HCT116 (cell line): ENCODE measurements around the gene NKIRAS2. TPM values are rescaled to one million over a fixed set of nuclear protein-coding genes. Genes with fewer than 3 reads are reported as not detected.

ENCODE experiments used
- ATAC-seq: fragments of 200-7000 bp; cut with Tn5 transposase; 2 replicates; pipeline ENCODE4 v1.9.1; 2020; ENCODE audit warnings: mild to moderate bottlenecking, moderate library complexity
- BruUV-seq: library from RNA; stranded (reverse); fragments of 400-500 nt; replicated peaks from 2 replicates; lab custom pipeline; 2021; lab: Mats Ljungman, UMichigan
- CTCF ChIA-PET: fragments of 300-600 bp; sonication (Branson Sonifier 250); formaldehyde crosslinking; loops from one replicate; lab custom pipeline; 2021; ENCODE audit warnings: antibody characterized with exemption; lab: Charles Lee
- POLR2A ChIA-PET: fragments of 300-600, 350-600 bp; sonication (Branson Sonifier 250); formaldehyde crosslinking; loops from one replicate; lab custom pipeline; 2021; ENCODE audit warnings: antibody characterized with exemption; lab: Charles Lee
- RAD21 ChIA-PET, 2 experiments: fragments of 300-600 bp; sonication (Branson Sonifier 250); formaldehyde crosslinking; loops; one replicate each; lab custom pipeline; 2023; ENCODE audit warnings: low total read pairs in 2 of 2; ENCODE audit not compliant: uncharacterized antibody in 2 of 2, unreplicated experiment in 2 of 2, low non-redundant PET in 1 of 2; lab: Charles Lee
- DNase-seq: peaks from one replicate; pipeline ENCODE4 v3.0.0-alpha.2; 2010; ENCODE audit warnings: low read depth, low spot score
- H2AFZ ChIP-seq: fragments of 200-600 bp; shearing (Covaris generic), sonication (generic); 2 replicates; pipeline ENCODE4 v1.6.1; 2017; ENCODE audit warnings: low read depth, mixed run types, mixed read lengths, antibody characterized with exemption, low read length; ENCODE audit not compliant: poor library complexity, severe bottlenecking
- H3K27ac ChIP-seq: 2 replicates; pipeline ENCODE4 v1.5.1; 2012; ENCODE audit warnings: low read depth, low read length
- H3K27me3 ChIP-seq: fragments of 200-600 bp; sonication (generic); 2 replicates; pipeline ENCODE4 v1.6.1; 2016; ENCODE audit warnings: mixed run types, low read length, mixed read lengths; ENCODE audit not compliant: insufficient read depth
- H3K36me3 ChIP-seq, 2 experiments: fragments of 200-500 bp in 1 of 2; fragments of 200-600 bp in 1 of 2; sonication (Bioruptor generic) in 1 of 2; sonication (generic) in 1 of 2; 2 replicates each; pipeline versions ENCODE4 v1.5.1 to v1.6.1; 2014 to 2016; ENCODE audit warnings: low read length in 2 of 2, inconsistent platforms in 1 of 2, mixed read lengths in 1 of 2, mixed run types in 1 of 2; ENCODE audit not compliant: insufficient read depth in 2 of 2, control insufficient read depth in 1 of 2
- H3K4me1 ChIP-seq, 2 experiments: fragments of 200-600 bp in 1 of 2; sonication (generic) in 1 of 2; 2 replicates each; pipeline versions ENCODE4 v1.5.1 to v1.6.1; 2012 to 2017; ENCODE audit warnings: low read length in 2 of 2, inconsistent platforms in 1 of 2, mild to moderate bottlenecking in 1 of 2, mixed read lengths in 1 of 2, mixed run types in 1 of 2, moderate library complexity in 1 of 2; ENCODE audit not compliant: insufficient read depth in 2 of 2, control insufficient read depth in 1 of 2
- H3K4me2 ChIP-seq: fragments of 200-600 bp; sonication (generic); 2 replicates; pipeline ENCODE4 v1.6.1; 2017; ENCODE audit warnings: mixed run types, low read length, mixed read lengths
- H3K4me3 ChIP-seq, 2 experiments: fragments of 200-600 bp in 1 of 2; sonication (generic) in 1 of 2; replicated peaks in 1 of 2; 2 replicates each; pipeline ENCODE4 v1.5.1; 2011 to 2016; ENCODE audit warnings: low read length in 2 of 2, control low read depth in 1 of 2, low read depth in 1 of 2, mild to moderate bottlenecking in 1 of 2, mixed read lengths in 1 of 2, mixed run types in 1 of 2
- H3K79me2 ChIP-seq: fragments of 200-600 bp; sonication (generic); 2 replicates; pipeline ENCODE4 v1.6.1; 2017; ENCODE audit warnings: mild to moderate bottlenecking, mixed run types, low read length, moderate library complexity, mixed read lengths; ENCODE audit not compliant: insufficient read depth
- H3K9ac ChIP-seq: fragments of 200-600 bp; sonication (generic); 2 replicates; pipeline ENCODE4 v1.6.1; 2016; ENCODE audit warnings: low read length, mixed read lengths
- H3K9me2 ChIP-seq: fragments of 200-600 bp; sonication (generic), shearing (Covaris generic); 2 replicates; pipeline ENCODE4 v1.6.1; 2017; ENCODE audit warnings: mixed run types, mild to moderate bottlenecking, moderate library complexity; ENCODE audit not compliant: insufficient read depth
- H3K9me3 ChIP-seq, 2 experiments: fragments of 200-500 bp in 1 of 2; fragments of 200-600 bp in 1 of 2; sonication (Bioruptor generic) in 1 of 2; sonication (generic) in 1 of 2; 2 replicates each; pipeline ENCODE4 v1.6.1; 2014 to 2017; ENCODE audit warnings: low read length in 2 of 2, mixed read lengths in 2 of 2, inconsistent platforms in 1 of 2, low read depth in 1 of 2, mild to moderate bottlenecking in 1 of 2, mixed run types in 1 of 2, moderate library complexity in 1 of 2; ENCODE audit not compliant: control insufficient read depth in 1 of 2, insufficient read depth in 1 of 2
- H4K20me1 ChIP-seq: fragments of 200-600 bp; sonication (generic), shearing (Covaris generic); 2 replicates; pipeline ENCODE4 v1.6.1; 2017; ENCODE audit warnings: mixed run types, mild to moderate bottlenecking, moderate library complexity; ENCODE audit not compliant: insufficient read depth
- CTCF ChIP-seq, 3 experiments: fragments of 200-600 bp in 1 of 3; sonication (generic) in 1 of 3; IDR thresholded peaks in 2 of 3; conservative IDR thresholded peaks in 1 of 3; 2 replicates each; pipeline ENCODE4 v1.5.1; 2012 to 2017; ENCODE audit warnings: low read depth in 2 of 3, low read length in 2 of 3, antibody characterized with exemption in 1 of 3, borderline replicate concordance in 1 of 3, control low read depth in 1 of 3, mild to moderate bottlenecking in 1 of 3, mixed read lengths in 1 of 3, mixed run types in 1 of 3, moderate library complexity in 1 of 3; ENCODE audit not compliant: insufficient read depth in 1 of 3
- EGR1 ChIP-seq: IDR thresholded peaks from 2 replicates; pipeline ENCODE4 v1.6.1; 2012; ENCODE audit warnings: low read depth
- EZH2 ChIP-seq: fragments of 200-600 bp; sonication (generic); IDR thresholded peaks from 2 replicates; pipeline ENCODE4 v1.6.1; 2017; ENCODE audit warnings: antibody characterized with exemption, mixed run types
- POLR2AphosphoS5 ChIP-seq: IDR thresholded peaks from 2 replicates; pipeline ENCODE4 v1.6.1; 2011; ENCODE audit warnings: mild to moderate bottlenecking, low read depth, low read length, moderate library complexity
- SIN3A ChIP-seq: IDR thresholded peaks from 2 replicates; pipeline ENCODE4 v1.6.1; 2012; ENCODE audit warnings: low read depth
- SP1 ChIP-seq: IDR thresholded peaks from 2 replicates; pipeline ENCODE4 v1.6.1; 2012; ENCODE audit warnings: low read depth
- intact Hi-C: fragments of 100-400 bp; cut with micrococcal nuclease; formaldehyde crosslinking; loops from 2 replicates; pipeline ENCODE4 v1.10.0; 2022
- total RNA-seq: library from RNA; stranded (reverse); gene quantifications from one replicate; pipeline ENCODE4 v1.2.1, GENCODE V29; 2021; ENCODE audit not compliant: unreplicated experiment

NKIRAS2 gene
- total RNA-seq, 1 experiment from 2014 or later, result 26.4 TPM

DNA sequence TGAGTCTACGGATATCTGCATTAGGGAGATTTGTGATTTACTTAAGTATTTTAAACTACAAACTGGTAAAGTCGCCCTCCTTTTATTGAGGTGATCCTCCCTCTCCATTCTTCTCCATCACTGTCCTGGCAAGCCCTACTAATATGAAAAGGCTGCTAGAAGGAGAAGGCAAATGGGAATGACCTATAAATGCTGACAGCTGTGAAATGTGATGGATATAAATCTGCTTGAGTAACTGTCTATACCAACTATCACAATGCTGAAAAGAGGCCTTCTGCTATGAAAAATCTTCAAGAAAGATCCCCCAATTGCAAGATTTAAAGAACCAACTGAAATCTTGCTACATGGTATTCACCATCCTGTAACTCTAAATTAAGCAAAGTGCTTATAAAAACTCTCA, 18.2 kb upstream of the NKIRAS2 start:
- POLR2A ChIA-PET, result interaction anchor here (1.3 kb wide), 1 partner anchor 18 kb away, joined by 3 read pairs; the partner anchor contains the start of gene NKIRAS2
- H3K4me1 ChIP-seq, result peaks cover 12 to 29% of the 10 kb centered on the region in 2 experiments
- intact Hi-C loops, result no loop called here
- peaks cover 13% of the 10 kb centered on the region; the same call in 1 of the 2 replicates for H4K20me1 ChIP-seq
- ATAC-seq, result no peak
- no peak overlapping the region for H3K4me3 ChIP-seq
- no peak overlapping the region for H2AFZ ChIP-seq
- no peak for DNase-seq
- BruUV-seq, result no TSS peak
- H3K27ac ChIP-seq, result no peak overlapping the region
- H3K4me2 ChIP-seq, result no peak overlapping the region
- CTCF ChIA-PET, result no interaction called here
- H3K9me2 ChIP-seq, result no peaks in the 10 kb centered on the region
- TF ChIP-seq EGR1 (no peak), SIN3A (no peak), POLR2AphosphoS5 (no peak), SP1 (no peak), CTCF (IDR thresholded peaks at IDR 0.05 in 2 of 3, conservative IDR thresholded peaks at IDR 0.05 in 1 of 3; ENCODE audit: borderline replicate concordance in 1 of 3, insufficient read depth in 1 of 3, low read depth in 2 of 3, low read length in 2 of 3) (no peak)
- RAD21 ChIA-PET, result no interaction called here
- peaks cover 65% of the 10 kb centered on the region for H3K79me2 ChIP-seq
- H3K27me3 ChIP-seq, result no peaks in the 10 kb centered on the region
- H3K36me3 ChIP-seq, result peaks cover 19 to 25% of the 10 kb centered on the region in 2 experiments
- H3K9ac ChIP-seq, result no peak overlapping the region
- H3K9me3 ChIP-seq, result no peaks in the 10 kb centered on the region

- ChIA-PET CTCF (no interaction called here), POLR2A (interaction anchor here (1.3 kb wide), 1 partner anchor 18 kb away, joined by 3 read pairs; the partner anchor contains the start of gene NKIRAS2), RAD21 (no interaction called here)
- DNase-seq (no peak), ATAC-seq (no peak)
- intact Hi-C loops, result no loop called here
- no peaks in the 10 kb centered on the region for H3K27me3 ChIP-seq
- no peak overlapping the region for H2AFZ ChIP-seq
- peaks cover 8% of the 10 kb centered on the region; the same call in 1 of the 2 replicates for H4K20me1 ChIP-seq
- H3K36me3 ChIP-seq, result peaks cover 19 to 20% of the 10 kb centered on the region in 2 experiments
- no peak overlapping the region for H3K4me3 ChIP-seq
- TF ChIP-seq EZH2, result no peak
- peaks cover 71% of the 10 kb centered on the region for H3K79me2 ChIP-seq
- H3K9me2 ChIP-seq, result no peaks in the 10 kb centered on the region
- no peaks in the 10 kb centered on the region for H3K9me3 ChIP-seq
- no TSS peak for BruUV-seq
- H3K4me1 ChIP-seq, result peaks cover 6 to 23% of the 10 kb centered on the region in 2 experiments
- no peak overlapping the region for H3K27ac ChIP-seq
- H3K4me2 ChIP-seq, result no peak overlapping the region
- no peak overlapping the region for H3K9ac ChIP-seq
Observed at GRCh38 chr17:42002175-42002791, 17.6 kb upstream of the NKIRAS2 start.
